ENCODE data around the gene COPA.

The COPA gene

GRCh38 chr1:160261893-160262794 is 80.9 kb downstream of the COPA start, which contains the start of gene DCAF8:
TSS of gene DCAF8 (minus strand) at chr1:160262549. CDS start at chr1:160244008, 18,541 bp downstream.
- peak; percentile 97 for DNase-seq

GRCh38 chr1:160261556-160261892 is 81.5 kb downstream of the COPA start:
- no peak for DNase-seq

GRCh38 chr1:160260406-160261382 is 82.4 kb downstream of the COPA start:
- no peak for DNase-seq

GRCh38 chr1:160258177-160258798 is 84.8 kb downstream of the COPA start:
- DNase-seq, result no peak

GRCh38 chr1:160257411-160258015 is 85.5 kb downstream of the COPA start:
- DNase-seq, result no peak

- no peak for DNase-seq
Observed at GRCh38 chr1:160256396-160257046, 86.5 kb downstream of the COPA start.

GRCh38 chr1:160255781-160256300 is 87.2 kb downstream of the COPA start:
- DNase-seq, result no peak

- DNase-seq, result peak; percentile 51 to 53
Observed at GRCh38 chr1:160251687-160252526, 91.1 kb downstream of the COPA start.

GRCh38 chr1:160251011-160251410 is 92.0 kb downstream of the COPA start:
- DNase-seq, result no peak

GRCh38 chr1:160247053-160247452 is 96.0 kb downstream of the COPA start:
- DNase-seq, result no peak

- DNase-seq, result no peak
Observed at GRCh38 chr1:160245434-160245833, 97.6 kb downstream of the COPA start.

GRCh38 chr1:160244209-160244608 is 98.8 kb downstream of the COPA start:
- no peak for DNase-seq

- no peak for DNase-seq
Observed at GRCh38 chr1:160243767-160244166, 99.3 kb downstream of the COPA start.

GRCh38 chr1:160239582-160240299 is 103.3 kb downstream of the COPA start:
- DNase-seq, result no peak

Data from NCI-H1930 (cell line).